Esophagus squamous epithelium (tissue), 4 donors: Measurements from ENCODE around the gene PPP3CA.

Experiments
- CTCF ChIP-seq, 6 experiments: fragments of 450-650 bp in 4 of 6; fragments of 200-600 bp in 2 of 6; sonication (generic) in 2 of 6; IDR thresholded peaks; one replicate each; pipeline ENCODE4 v1.5.1; 2016 to 2019; ENCODE audit warnings: antibody characterized with exemption in 6 of 6, mild to moderate bottlenecking in 4 of 6, moderate library complexity in 4 of 6
- POLR2A ChIP-seq, 4 donors: fragments of 450-650 bp; IDR thresholded peaks; one replicate each; pipeline ENCODE4 v1.6.1; 2017; ENCODE audit warnings: antibody characterized with exemption in 4 of 4, mild to moderate bottlenecking in 4 of 4, moderate library complexity in 3 of 4

- TF ChIP-seq POLR2A (IDR thresholded peaks at IDR 0.05), result no peak
- TF ChIP-seq CTCF (IDR thresholded peaks at IDR 0.05), result no peak
These were observed 264.2 kb downstream of the PPP3CA start for GRCh38 chr4:101083131-101083530.
